SIG-M5 treated with dmso at 0.1 percent for 504 hours (cell line): ENCODE measurements around the gene IL31.
"Not testable (repeated sequence)": the region's sequence is repeated elsewhere in the genome, so short reads cannot be mapped to it uniquely, and the experiment has no call there.

ENCODE experiments used
- DNase-seq: peaks from one replicate; lab custom pipeline; 2025; ENCODE audit not compliant: unreplicated experiment; lab: John Stamatoyannopoulos, UW

Gene IL31

GRCh38 chr12:122194804-122195203 lies 20.8 kb upstream of the IL31 start:
- no peak for DNase-seq

- DNase-seq: no peak
Observed at GRCh38 chr12:122192441-122192840, 18.4 kb upstream of the IL31 start.

GRCh38 chr12:122190842-122191668 lies 17.0 kb upstream of the IL31 start:
- DNase-seq: peak; percentile 66

GRCh38 chr12:122189626-122190475 lies 15.8 kb upstream of the IL31 start:
- no peak for DNase-seq

GRCh38 chr12:122187466-122187865 lies 13.4 kb upstream of the IL31 start:
- no peak for DNase-seq

GRCh38 chr12:122185494-122186082 lies 11.6 kb upstream of the IL31 start:
- DNase-seq: no peak

GRCh38 chr12:122185079-122185478 lies 11.1 kb upstream of the IL31 start:
- no peak for DNase-seq

- DNase-seq: no peak
Observed at GRCh38 chr12:122184517-122184916, 10.5 kb upstream of the IL31 start.

- DNase-seq: no peak
Observed at GRCh38 chr12:122183588-122183940, 9.5 kb upstream of the IL31 start.

GRCh38 chr12:122182887-122183587 lies 9.0 kb upstream of the IL31 start, which contains the start of gene LRRC43:
Gene LRRC43 (plus strand): TSS chr12:122183123. CDS start chr12:122183145, 22 bp downstream.
- no peak for DNase-seq

GRCh38 chr12:122176473-122176872 lies 2.5 kb upstream of the IL31 start:
- DNase-seq: not testable (repeated sequence)

GRCh38 chr12:122172262-122172939 lies 1.6 kb downstream of the IL31 start:
- no peak for DNase-seq

GRCh38 chr12:122171399-122171798 lies 2.6 kb downstream of the IL31 start:
- no peak for DNase-seq

GRCh38 chr12:122168492-122168891 lies 5.5 kb downstream of the IL31 start:
- no peak for DNase-seq

GRCh38 chr12:122167356-122167925 lies 6.6 kb downstream of the IL31 start:
- DNase-seq: no peak

- DNase-seq: no peak
Observed at GRCh38 chr12:122166422-122167349, 7.3 kb downstream of the IL31 start.

- no peak for DNase-seq
Observed at GRCh38 chr12:122162976-122163375, 11.0 kb downstream of the IL31 start.

- no peak for DNase-seq
Observed at GRCh38 chr12:122161682-122162081, 12.3 kb downstream of the IL31 start.

GRCh38 chr12:122160761-122161160 lies 13.3 kb downstream of the IL31 start:
- DNase-seq: no peak
